Measurements from ENCODE around the gene RSPH1. TPM values are rescaled to one million over a fixed set of nuclear protein-coding genes. Genes with fewer than 3 reads are reported as not detected.

RSPH1 gene
- total RNA-seq, 1 experiment from 2014 or later: 0.26 TPM

- H3K9me2 ChIP-seq (replicated peaks; ENCODE audit: insufficient read depth, low read length): no peaks in the 10 kb centered on the region
- H3K27me3 ChIP-seq (ENCODE audit: low read length): no peaks in the 10 kb centered on the region
- no peaks in the 10 kb centered on the region for H3K36me3 ChIP-seq (ENCODE audit: insufficient read depth, low read length)
- peak overlapping the region; percentile 17; the same call in 1 of the 2 replicates for H2AFZ ChIP-seq (ENCODE audit: low read length)
- H3K9me3 ChIP-seq (ENCODE audit: low read length): no peaks in the 10 kb centered on the region
- H3K4me2 ChIP-seq (ENCODE audit: low read depth, low read length, poor library complexity, severe bottlenecking): peak overlapping the region; percentile 77
- H3K4me3 ChIP-seq (ENCODE audit: low read length): peak overlapping the region; percentile 53; the same call in 1 of the 2 replicates
- no peaks in the 10 kb centered on the region for H4K20me1 ChIP-seq (ENCODE audit: insufficient read depth, low read depth, low read length)
- peak overlapping the region; percentile 67 for H3K9ac ChIP-seq (ENCODE audit: low read length)
- H3K79me2 ChIP-seq (ENCODE audit: low read length): no peaks in the 10 kb centered on the region
- DNase-seq: peak; percentile 92
- peak overlapping the region; percentile 90 for H3K27ac ChIP-seq (ENCODE audit: low read length)
- H3K4me1 ChIP-seq (ENCODE audit: low read length): peaks cover 70% of the 10 kb centered on the region
Measured at GRCh38 chr21:42460391-42461184, 35.4 kb downstream of the RSPH1 start.

- H3K9me3 ChIP-seq (ENCODE audit: low read length): no peaks in the 10 kb centered on the region
- H3K4me2 ChIP-seq (ENCODE audit: low read depth, low read length, poor library complexity, severe bottlenecking): peak overlapping the region; percentile 77
- DNase-seq: no peak
- H3K27me3 ChIP-seq (ENCODE audit: low read length): no peaks in the 10 kb centered on the region
- H3K9me2 ChIP-seq (replicated peaks; ENCODE audit: insufficient read depth, low read length): no peaks in the 10 kb centered on the region
- H3K27ac ChIP-seq (ENCODE audit: low read length): peak overlapping the region; percentile 90
- H3K79me2 ChIP-seq (ENCODE audit: low read length): no peaks in the 10 kb centered on the region
- peaks cover 70% of the 10 kb centered on the region for H3K4me1 ChIP-seq (ENCODE audit: low read length)
- H3K36me3 ChIP-seq (ENCODE audit: insufficient read depth, low read length): no peaks in the 10 kb centered on the region
- no peak overlapping the region for H2AFZ ChIP-seq (ENCODE audit: low read length)
- H3K9ac ChIP-seq (ENCODE audit: low read length): peak overlapping the region; percentile 67
- 0 out of 2 replicates have a peak overlapping the region, but pooled peaks have one; percentile 53 for H3K4me3 ChIP-seq (ENCODE audit: low read length)
- H4K20me1 ChIP-seq (ENCODE audit: insufficient read depth, low read depth, low read length): no peaks in the 10 kb centered on the region
Measured at GRCh38 chr21:42459546-42460215, 36.3 kb downstream of the RSPH1 start.

- no peaks in the 10 kb centered on the region for H3K9me2 ChIP-seq (replicated peaks; ENCODE audit: insufficient read depth, low read length)
- no peaks in the 10 kb centered on the region for H4K20me1 ChIP-seq (ENCODE audit: insufficient read depth, low read depth, low read length)
- no peaks in the 10 kb centered on the region for H3K9me3 ChIP-seq (ENCODE audit: low read length)
- H3K36me3 ChIP-seq (ENCODE audit: insufficient read depth, low read length): no peaks in the 10 kb centered on the region
- no peak overlapping the region for H3K9ac ChIP-seq (ENCODE audit: low read length)
- no peaks in the 10 kb centered on the region for H3K27me3 ChIP-seq (ENCODE audit: low read length)
- H3K79me2 ChIP-seq (ENCODE audit: low read length): no peaks in the 10 kb centered on the region
- peak overlapping the region; percentile 77 for H3K4me2 ChIP-seq (ENCODE audit: low read depth, low read length, poor library complexity, severe bottlenecking)
- H3K4me3 ChIP-seq (ENCODE audit: low read length): no peak overlapping the region
- H2AFZ ChIP-seq (ENCODE audit: low read length): no peak overlapping the region
- H3K4me1 ChIP-seq (ENCODE audit: low read length): peaks cover 68% of the 10 kb centered on the region
- peak overlapping the region; percentile 90 for H3K27ac ChIP-seq (ENCODE audit: low read length)
- no peak for DNase-seq
Measured at GRCh38 chr21:42459082-42459460, 37.0 kb downstream of the RSPH1 start.

- Histone ChIP-seq H3K9me3 (ENCODE audit: low read length) (no peaks in the 10 kb centered on the region), H2AFZ (ENCODE audit: low read length) (no peak overlapping the region), H3K4me2 (ENCODE audit: low read depth, low read length, poor library complexity, severe bottlenecking) (no peak overlapping the region), H3K4me3 (ENCODE audit: low read length) (no peak overlapping the region), H3K27ac (ENCODE audit: low read length) (no peak overlapping the region), H3K27me3 (ENCODE audit: low read length) (no peaks in the 10 kb centered on the region), H3K79me2 (ENCODE audit: low read length) (no peaks in the 10 kb centered on the region), H3K9ac (ENCODE audit: low read length) (no peak overlapping the region), H3K9me2 (replicated peaks; ENCODE audit: insufficient read depth, low read length) (no peaks in the 10 kb centered on the region), H4K20me1 (ENCODE audit: insufficient read depth, low read depth, low read length) (no peaks in the 10 kb centered on the region), H3K36me3 (ENCODE audit: insufficient read depth, low read length) (no peaks in the 10 kb centered on the region), H3K4me1 (ENCODE audit: low read length) (peaks cover 49% of the 10 kb centered on the region)
- peak; percentile 56 for DNase-seq
Measured at GRCh38 chr21:42456457-42456856, 39.6 kb downstream of the RSPH1 start.

GRCh38 chr21:42455754-42456440, 40.1 kb downstream of the RSPH1 start:
- H3K9me2 ChIP-seq (replicated peaks; ENCODE audit: insufficient read depth, low read length): no peaks in the 10 kb centered on the region
- H2AFZ ChIP-seq (ENCODE audit: low read length): no peak overlapping the region
- H3K9ac ChIP-seq (ENCODE audit: low read length): no peak overlapping the region
- DNase-seq: no peak
- H3K36me3 ChIP-seq (ENCODE audit: insufficient read depth, low read length): no peaks in the 10 kb centered on the region
- no peak overlapping the region for H3K4me3 ChIP-seq (ENCODE audit: low read length)
- H3K4me2 ChIP-seq (ENCODE audit: low read depth, low read length, poor library complexity, severe bottlenecking): no peak overlapping the region
- no peaks in the 10 kb centered on the region for H3K27me3 ChIP-seq (ENCODE audit: low read length)
- H3K27ac ChIP-seq (ENCODE audit: low read length): no peak overlapping the region
- H3K4me1 ChIP-seq (ENCODE audit: low read length): peaks cover 43% of the 10 kb centered on the region
- no peaks in the 10 kb centered on the region for H3K9me3 ChIP-seq (ENCODE audit: low read length)
- no peaks in the 10 kb centered on the region for H3K79me2 ChIP-seq (ENCODE audit: low read length)
- H4K20me1 ChIP-seq (ENCODE audit: insufficient read depth, low read depth, low read length): no peaks in the 10 kb centered on the region

GRCh38 chr21:42455196-42455595, 40.8 kb downstream of the RSPH1 start:
- no peak overlapping the region for H3K27ac ChIP-seq (ENCODE audit: low read length)
- no peaks in the 10 kb centered on the region for H3K36me3 ChIP-seq (ENCODE audit: insufficient read depth, low read length)
- DNase-seq: peak; percentile 60
- no peaks in the 10 kb centered on the region for H3K9me2 ChIP-seq (replicated peaks; ENCODE audit: insufficient read depth, low read length)
- H2AFZ ChIP-seq (ENCODE audit: low read length): no peak overlapping the region
- H3K4me1 ChIP-seq (ENCODE audit: low read length): peaks cover 36% of the 10 kb centered on the region
- no peak overlapping the region for H3K4me3 ChIP-seq (ENCODE audit: low read length)
- no peaks in the 10 kb centered on the region for H3K9me3 ChIP-seq (ENCODE audit: low read length)
- H3K9ac ChIP-seq (ENCODE audit: low read length): no peak overlapping the region
- no peaks in the 10 kb centered on the region for H3K79me2 ChIP-seq (ENCODE audit: low read length)
- no peaks in the 10 kb centered on the region for H4K20me1 ChIP-seq (ENCODE audit: insufficient read depth, low read depth, low read length)
- no peaks in the 10 kb centered on the region for H3K27me3 ChIP-seq (ENCODE audit: low read length)
- H3K4me2 ChIP-seq (ENCODE audit: low read depth, low read length, poor library complexity, severe bottlenecking): no peak overlapping the region

GRCh38 chr21:42454786-42455185, 41.2 kb downstream of the RSPH1 start:
- Histone ChIP-seq H3K9me2 (replicated peaks; ENCODE audit: insufficient read depth, low read length) (no peaks in the 10 kb centered on the region), H3K27me3 (ENCODE audit: low read length) (no peaks in the 10 kb centered on the region), H2AFZ (ENCODE audit: low read length) (no peak overlapping the region), H3K9ac (ENCODE audit: low read length) (no peak overlapping the region), H3K9me3 (ENCODE audit: low read length) (no peaks in the 10 kb centered on the region), H3K36me3 (ENCODE audit: insufficient read depth, low read length) (no peaks in the 10 kb centered on the region), H3K27ac (ENCODE audit: low read length) (no peak overlapping the region), H3K4me1 (ENCODE audit: low read length) (peaks cover 32% of the 10 kb centered on the region), H3K79me2 (ENCODE audit: low read length) (no peaks in the 10 kb centered on the region), H3K4me3 (ENCODE audit: low read length) (no peak overlapping the region), H4K20me1 (ENCODE audit: insufficient read depth, low read depth, low read length) (no peaks in the 10 kb centered on the region), H3K4me2 (ENCODE audit: low read depth, low read length, poor library complexity, severe bottlenecking) (no peak overlapping the region)
- no peak for DNase-seq

- Histone ChIP-seq H3K4me2 (ENCODE audit: low read depth, low read length, poor library complexity, severe bottlenecking) (no peak overlapping the region), H3K9me2 (replicated peaks; ENCODE audit: insufficient read depth, low read length) (no peaks in the 10 kb centered on the region), H3K79me2 (ENCODE audit: low read length) (no peaks in the 10 kb centered on the region), H3K4me3 (ENCODE audit: low read length) (no peak overlapping the region), H2AFZ (ENCODE audit: low read length) (no peak overlapping the region), H3K9me3 (ENCODE audit: low read length) (no peaks in the 10 kb centered on the region), H3K27ac (ENCODE audit: low read length) (no peak overlapping the region), H3K27me3 (ENCODE audit: low read length) (no peaks in the 10 kb centered on the region), H3K4me1 (ENCODE audit: low read length) (peaks cover 25% of the 10 kb centered on the region), H3K36me3 (ENCODE audit: insufficient read depth, low read length) (no peaks in the 10 kb centered on the region), H4K20me1 (ENCODE audit: insufficient read depth, low read depth, low read length) (no peaks in the 10 kb centered on the region), H3K9ac (ENCODE audit: low read length) (no peak overlapping the region)
- no peak for DNase-seq
Measured at GRCh38 chr21:42453986-42454570, 41.9 kb downstream of the RSPH1 start.
